ENCODE data around the gene SLC66A1.

DNA sequence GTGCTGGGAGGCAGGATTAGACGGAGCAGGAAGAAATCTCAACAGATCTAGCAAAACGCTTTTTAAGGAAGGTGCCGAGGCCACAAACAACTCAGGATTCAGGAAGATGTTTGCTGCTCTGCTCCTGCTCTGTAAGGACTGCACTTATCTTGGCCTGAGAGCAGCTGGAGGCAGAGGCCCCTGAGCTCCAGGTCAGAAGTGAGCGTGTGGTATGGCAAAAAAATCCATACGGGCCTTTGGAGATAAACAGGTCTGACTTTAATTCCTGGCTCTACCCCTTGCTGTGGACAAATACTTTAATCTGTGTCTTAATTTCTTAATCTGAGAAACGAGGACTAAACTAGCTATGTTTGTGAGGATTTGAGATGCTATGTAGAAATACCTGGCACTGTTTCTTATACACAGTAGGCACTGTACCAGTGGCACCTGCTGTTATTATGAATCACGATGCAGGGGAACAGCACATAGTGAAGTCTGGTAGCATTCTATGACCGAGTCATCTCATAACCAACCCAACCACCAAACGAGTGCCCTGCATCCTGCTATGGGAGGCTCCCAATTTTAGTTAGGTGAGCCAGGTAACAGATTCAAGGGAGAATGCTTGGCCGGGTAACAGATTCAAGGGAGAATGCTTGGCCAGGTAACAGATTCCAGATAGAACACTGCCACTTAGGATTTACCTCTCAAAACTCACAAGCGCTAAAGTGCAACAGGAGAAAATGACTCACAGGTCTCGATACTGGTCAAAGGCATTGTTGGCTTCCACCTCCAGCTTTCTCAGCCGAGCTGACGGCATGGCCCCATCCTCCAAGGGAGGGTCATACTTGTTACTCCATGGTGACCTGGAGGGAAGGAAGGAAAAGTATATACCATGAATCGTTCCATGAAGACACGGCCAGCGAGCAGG, 65.9 kb downstream of the SLC66A1 start:
- TF ChIP-seq, protein P1, sequence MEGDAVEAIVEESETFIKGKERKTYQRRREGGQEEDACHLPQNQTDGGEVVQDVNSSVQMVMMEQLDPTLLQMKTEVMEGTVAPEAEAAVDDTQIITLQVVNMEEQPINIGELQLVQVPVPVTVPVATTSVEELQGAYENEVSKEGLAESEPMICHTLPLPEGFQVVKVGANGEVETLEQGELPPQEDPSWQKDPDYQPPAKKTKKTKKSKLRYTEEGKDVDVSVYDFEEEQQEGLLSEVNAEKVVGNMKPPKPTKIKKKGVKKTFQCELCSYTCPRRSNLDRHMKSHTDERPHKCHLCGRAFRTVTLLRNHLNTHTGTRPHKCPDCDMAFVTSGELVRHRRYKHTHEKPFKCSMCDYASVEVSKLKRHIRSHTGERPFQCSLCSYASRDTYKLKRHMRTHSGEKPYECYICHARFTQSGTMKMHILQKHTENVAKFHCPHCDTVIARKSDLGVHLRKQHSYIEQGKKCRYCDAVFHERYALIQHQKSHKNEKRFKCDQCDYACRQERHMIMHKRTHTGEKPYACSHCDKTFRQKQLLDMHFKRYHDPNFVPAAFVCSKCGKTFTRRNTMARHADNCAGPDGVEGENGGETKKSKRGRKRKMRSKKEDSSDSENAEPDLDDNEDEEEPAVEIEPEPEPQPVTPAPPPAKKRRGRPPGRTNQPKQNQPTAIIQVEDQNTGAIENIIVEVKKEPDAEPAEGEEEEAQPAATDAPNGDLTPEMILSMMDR (IDR thresholded peaks at IDR 0.05), result no peak
- no peak for TF ChIP-seq POLR2A (IDR thresholded peaks at IDR 0.05)
- no peak for TF ChIP-seq EP300 (IDR thresholded peaks at IDR 0.05)
